Right atrium auricular region (tissue), 2 donors: ENCODE measurements around the gene SDSL. TPM values are rescaled to one million over a fixed set of nuclear protein-coding genes. Genes with fewer than 3 reads are reported as not detected.

ENCODE experiments used
- DNase-seq: peaks from one replicate; pipeline ENCODE4 v3.0.0-alpha.2; 2019; ENCODE audit warnings: low spot score
- H3K27ac ChIP-seq, 2 donors: fragments of 200-600 bp; sonication (generic); 1 replicate in 1 of 2; 2 replicates in 1 of 2; pipeline ENCODE4 v1.5.1; 2016 to 2019
- H3K27me3 ChIP-seq, 2 donors: fragments of 200-600 bp; sonication (generic); one replicate each; pipeline versions ENCODE4 v1.5.1 to v1.6.0; 2017 to 2019
- H3K36me3 ChIP-seq: fragments of 200-600 bp; sonication (generic); one replicate; pipeline ENCODE4 v1.5.1; 2016
- H3K4me1 ChIP-seq, 2 donors: fragments of 200-600 bp; sonication (generic); one replicate each; pipeline versions ENCODE4 v1.5.1 to v1.6.0; 2017 to 2019
- H3K4me3 ChIP-seq, 2 donors: fragments of 200-600 bp; sonication (generic); 1 replicate in 1 of 2; 2 replicates in 1 of 2; pipeline ENCODE4 v1.5.1; 2017 to 2019; ENCODE audit warnings: mild to moderate bottlenecking in 1 of 2, moderate library complexity in 1 of 2
- H3K9me3 ChIP-seq, 2 donors: fragments of 200-600 bp; sonication (generic); one replicate each; pipeline ENCODE4 v1.5.1; 2019
- total RNA-seq, 2 donors: library from RNA; depleted of rRNA; stranded (reverse); fragments of >200 nt; gene quantifications; one replicate each; pipeline ENCODE4 v1.1.0, GENCODE V29; 2016
- TF ChIP-seq, protein P1 (sequence below), 2 donors: fragments of 200-600 bp; sonication (generic); IDR thresholded peaks; one replicate each; pipeline ENCODE4 v1.5.1; 2019; ENCODE audit warnings: antibody characterized with exemption in 2 of 2

The SDSL gene
- total RNA-seq, 2 donors from 2014 or later: 2.8 to 5.5 TPM

GRCh38 chr12:113440336-113440735 is 18.2 kb downstream of the SDSL start:
- TF ChIP-seq, protein P1, sequence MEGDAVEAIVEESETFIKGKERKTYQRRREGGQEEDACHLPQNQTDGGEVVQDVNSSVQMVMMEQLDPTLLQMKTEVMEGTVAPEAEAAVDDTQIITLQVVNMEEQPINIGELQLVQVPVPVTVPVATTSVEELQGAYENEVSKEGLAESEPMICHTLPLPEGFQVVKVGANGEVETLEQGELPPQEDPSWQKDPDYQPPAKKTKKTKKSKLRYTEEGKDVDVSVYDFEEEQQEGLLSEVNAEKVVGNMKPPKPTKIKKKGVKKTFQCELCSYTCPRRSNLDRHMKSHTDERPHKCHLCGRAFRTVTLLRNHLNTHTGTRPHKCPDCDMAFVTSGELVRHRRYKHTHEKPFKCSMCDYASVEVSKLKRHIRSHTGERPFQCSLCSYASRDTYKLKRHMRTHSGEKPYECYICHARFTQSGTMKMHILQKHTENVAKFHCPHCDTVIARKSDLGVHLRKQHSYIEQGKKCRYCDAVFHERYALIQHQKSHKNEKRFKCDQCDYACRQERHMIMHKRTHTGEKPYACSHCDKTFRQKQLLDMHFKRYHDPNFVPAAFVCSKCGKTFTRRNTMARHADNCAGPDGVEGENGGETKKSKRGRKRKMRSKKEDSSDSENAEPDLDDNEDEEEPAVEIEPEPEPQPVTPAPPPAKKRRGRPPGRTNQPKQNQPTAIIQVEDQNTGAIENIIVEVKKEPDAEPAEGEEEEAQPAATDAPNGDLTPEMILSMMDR (IDR thresholded peaks at IDR 0.05): no peak
- Histone ChIP-seq H3K4me1 (no peaks in the 10 kb centered on the region), H3K9me3 (no peaks in the 10 kb centered on the region), H3K27me3 (no peaks in the 10 kb centered on the region), H3K36me3 (no peaks in the 10 kb centered on the region), H3K4me3 (no peak overlapping the region), H3K27ac (no peak overlapping the region)
- DNase-seq: no peak

DNA sequence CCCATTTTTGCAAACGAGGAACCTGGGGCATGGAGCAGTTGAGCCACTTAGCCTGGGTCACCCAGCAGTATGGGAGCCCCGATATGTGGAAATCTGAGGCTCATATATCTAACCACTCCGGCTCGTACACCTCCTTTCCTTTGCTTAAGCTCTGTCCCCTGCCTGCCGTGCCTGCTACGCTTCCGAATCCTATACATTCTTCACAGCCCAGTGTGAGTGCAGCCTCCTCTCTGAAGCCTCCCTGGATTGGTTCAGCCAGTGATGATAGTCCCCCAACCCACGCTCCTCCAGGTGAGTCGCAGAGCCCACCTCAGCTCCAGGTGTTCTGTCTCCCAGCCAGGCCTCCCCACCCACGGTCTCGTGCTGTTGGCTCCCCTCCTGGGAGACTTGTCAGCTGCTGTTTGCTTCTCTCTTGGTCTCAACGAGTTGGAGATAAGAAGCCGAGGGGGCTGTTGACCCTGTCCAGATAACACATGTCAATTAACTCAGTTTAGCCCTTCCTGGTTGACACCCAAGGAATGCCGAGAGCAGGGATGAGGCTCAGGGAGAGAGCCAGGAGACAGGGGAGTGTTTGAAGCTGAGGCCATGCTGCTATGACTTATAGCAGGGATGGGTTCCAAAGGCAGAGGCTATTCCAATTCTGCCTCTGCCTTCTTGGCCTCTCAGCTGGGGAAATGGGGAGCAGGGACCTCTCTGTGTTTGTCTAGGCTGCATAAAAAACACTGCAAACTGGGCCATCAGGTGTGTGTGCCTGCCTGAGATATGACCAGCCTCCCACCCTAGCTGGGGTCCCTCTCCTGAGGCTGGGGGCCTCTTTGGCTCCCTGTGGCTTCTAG is 19.0 kb downstream of the SDSL start:
- Histone ChIP-seq H3K4me3 (no peak overlapping the region), H3K9me3 (no peaks in the 10 kb centered on the region), H3K27me3 (no peaks in the 10 kb centered on the region), H3K36me3 (no peaks in the 10 kb centered on the region), H3K27ac (no peak overlapping the region), H3K4me1 (no peaks in the 10 kb centered on the region)
- TF ChIP-seq, protein P1 (IDR thresholded peaks at IDR 0.05): no peak
- no peak for DNase-seq

DNA sequence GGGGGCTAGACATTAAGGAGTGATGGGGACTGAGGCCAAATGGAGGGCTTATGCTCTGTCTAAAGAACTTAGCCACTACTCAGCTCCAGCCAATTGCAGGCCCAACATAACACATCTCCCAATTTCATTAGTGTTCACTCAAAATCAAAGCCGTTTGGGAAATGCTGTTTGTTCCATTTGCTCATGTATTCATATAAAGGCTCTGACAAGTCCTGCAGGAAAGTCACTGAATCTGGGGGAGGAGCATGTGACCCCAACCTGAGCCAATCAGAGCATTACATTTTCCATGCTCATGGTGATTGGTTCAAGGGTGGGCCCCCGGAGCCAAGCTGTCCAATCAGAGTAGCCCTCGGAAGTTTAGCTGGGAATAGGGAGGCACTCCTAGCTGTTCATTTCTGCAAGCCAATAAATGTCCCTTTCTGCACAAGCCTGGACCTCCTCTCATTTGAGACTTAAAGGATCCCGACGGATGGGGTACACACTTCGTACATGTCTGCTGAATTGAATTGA is 20.9 kb downstream of the SDSL start:
- Histone ChIP-seq H3K9me3 (no peaks in the 10 kb centered on the region), H3K4me3 (no peak overlapping the region), H3K4me1 (no peaks in the 10 kb centered on the region), H3K27me3 (no peaks in the 10 kb centered on the region), H3K27ac (no peak overlapping the region), H3K36me3 (no peaks in the 10 kb centered on the region)
- TF ChIP-seq, protein P1 (IDR thresholded peaks at IDR 0.05): no peak
- DNase-seq: no peak

DNA sequence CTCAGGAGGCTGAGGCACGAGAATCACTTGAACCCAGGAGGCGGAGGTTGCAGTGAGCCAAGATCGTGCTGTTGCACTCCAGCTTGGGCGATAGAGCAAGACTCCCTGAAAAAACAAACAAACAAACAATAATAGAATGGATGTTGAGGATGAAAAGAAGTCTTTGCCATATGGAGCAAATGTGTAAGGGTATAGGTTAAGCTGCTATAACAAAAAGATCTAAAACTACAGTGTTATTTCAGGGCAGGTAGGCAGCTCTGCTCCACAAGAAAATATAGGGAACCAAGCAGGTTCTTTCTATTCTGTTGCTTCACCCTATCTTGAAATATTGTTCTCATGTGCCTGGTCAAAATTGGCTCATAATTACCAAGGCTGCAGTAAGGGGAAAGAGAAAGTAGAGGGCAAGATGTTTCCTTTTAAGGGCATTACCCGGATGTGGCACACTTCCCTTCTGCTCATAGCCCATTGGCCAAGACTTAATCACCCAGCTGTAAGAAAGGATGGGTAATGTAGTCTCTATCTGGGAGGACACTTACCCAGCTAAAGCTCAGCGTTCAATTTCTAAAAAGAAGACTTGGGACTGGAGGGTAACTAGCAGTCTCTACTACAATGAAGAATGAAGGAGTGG is 23.5 kb downstream of the SDSL start:
- Histone ChIP-seq H3K27me3 (no peaks in the 10 kb centered on the region), H3K27ac (no peak overlapping the region), H3K4me1 (no peaks in the 10 kb centered on the region), H3K36me3 (no peaks in the 10 kb centered on the region), H3K9me3 (no peaks in the 10 kb centered on the region), H3K4me3 (no peak overlapping the region)
- no peak for DNase-seq
- TF ChIP-seq, protein P1 (IDR thresholded peaks at IDR 0.05): no peak

DNA sequence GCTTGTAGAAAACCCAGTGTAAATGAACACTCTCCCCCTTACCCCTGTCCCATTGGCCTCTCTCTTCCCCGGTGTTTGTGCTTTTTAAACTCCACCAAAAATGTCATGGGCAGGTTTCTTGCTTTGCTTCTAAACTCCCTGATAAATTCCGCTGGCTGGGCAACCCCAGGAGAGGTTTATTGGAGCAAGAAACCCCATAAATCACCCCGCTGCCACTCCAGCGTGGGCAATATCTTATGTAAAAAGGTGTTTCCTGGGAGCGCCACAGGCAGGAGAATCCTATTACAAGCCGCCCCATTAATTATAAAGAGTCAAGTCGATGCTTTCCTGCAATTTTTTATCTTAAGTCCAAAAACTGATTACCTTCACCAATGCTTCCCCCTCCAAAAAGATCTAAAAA is 26.7 kb downstream of the SDSL start:
- H3K4me3 ChIP-seq: no peak overlapping the region
- H3K27me3 ChIP-seq: no peaks in the 10 kb centered on the region
- TF ChIP-seq, protein P1 (IDR thresholded peaks at IDR 0.05): no peak
- H3K4me1 ChIP-seq: no peaks in the 10 kb centered on the region
- no peaks in the 10 kb centered on the region for H3K36me3 ChIP-seq
- no peak overlapping the region for H3K27ac ChIP-seq
- DNase-seq: no peak
- H3K9me3 ChIP-seq: no peaks in the 10 kb centered on the region
